ENCODE results near the gene GPR21. TPM values are rescaled to one million over a fixed set of nuclear protein-coding genes. Genes with fewer than 3 reads are reported as not detected.

Gene GPR21
- total and polyA plus RNA-seq, 2 donors (not counting 1 experiment from before 2014, with no cell fraction given), result 0.66 to 1.2 TPM

DNA sequence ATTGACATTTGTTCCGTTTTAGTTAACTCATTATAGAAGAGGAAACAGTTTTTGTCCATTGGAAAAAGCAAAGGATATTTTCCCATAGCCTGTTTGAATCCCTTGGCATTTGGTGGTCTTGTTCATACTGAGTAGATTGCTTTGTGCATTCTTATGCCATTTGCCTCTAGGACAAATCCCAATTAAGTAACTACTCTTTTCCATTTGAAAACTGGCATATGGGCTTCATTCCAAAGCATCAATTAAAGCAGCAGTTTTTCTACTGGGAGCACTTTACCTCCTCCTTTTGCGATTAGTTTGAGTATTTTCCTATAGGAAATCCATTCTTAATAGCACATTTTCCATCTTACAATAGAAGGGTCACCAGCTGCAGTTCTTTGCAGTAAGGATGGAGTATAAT is 31.2 kb downstream of the GPR21 start:
- Histone ChIP-seq H3K27me3 (ENCODE audit: control insufficient read depth, insufficient read depth, low read length) (no peaks in the 10 kb centered on the region), H3K4me1 (ENCODE audit: control insufficient read depth, extremely low read depth, insufficient read depth, low read length) (peaks cover 11% of the 10 kb centered on the region), H3K4me3 (replicated peaks in 1 of 4; ENCODE audit: control extremely low read depth in 1 of 4, insufficient read depth in 1 of 4, low read depth in 3 of 4, low read length in 4 of 4) (no peak overlapping the region), H3K27ac (ENCODE audit: insufficient read depth, low read length) (no peak overlapping the region), H3K9me3 (ENCODE audit: control insufficient read depth, insufficient read depth, low read depth, low read length) (no peaks in the 10 kb centered on the region), H3K79me2 (ENCODE audit: control insufficient read depth, insufficient read depth, low read length) (no peaks in the 10 kb centered on the region), H2AFZ (ENCODE audit: low read length) (no peak overlapping the region), H3K36me3 (ENCODE audit: control insufficient read depth, insufficient read depth, low read length) (peaks cover 4% of the 10 kb centered on the region), H3K9ac (ENCODE audit: insufficient read depth, low read length) (no peak overlapping the region), H3K4me2 (ENCODE audit: extremely low read depth, insufficient read depth, low read length) (no peak overlapping the region), H4K20me1 (ENCODE audit: control insufficient read depth, extremely low read depth, insufficient read depth, low read length) (no peaks in the 10 kb centered on the region)
- no peak for DNase-seq (ENCODE audit: low read depth in 2 of 2)
- TF ChIP-seq CTCF (conservative IDR thresholded peaks at IDR 0.05 in 1 of 2, IDR thresholded peaks at IDR 0.05 in 1 of 2; ENCODE audit: low read depth in 1 of 2, low read length in 2 of 2) (no peak), EZH2 (IDR thresholded peaks at IDR 0.05; ENCODE audit: low read length, missing control alignments) (no peak)

GRCh38 chr9:123065196-123065595 is 31.7 kb downstream of the GPR21 start:
- H2AFZ ChIP-seq (ENCODE audit: low read length), result no peak overlapping the region
- DNase-seq (ENCODE audit: low read depth in 2 of 2), result peak in 1 of 2 donors; percentile 65
- H3K36me3 ChIP-seq (ENCODE audit: control insufficient read depth, insufficient read depth, low read length), result peaks cover 4% of the 10 kb centered on the region
- no peaks in the 10 kb centered on the region for H3K79me2 ChIP-seq (ENCODE audit: control insufficient read depth, insufficient read depth, low read length)
- no peak overlapping the region for H3K4me2 ChIP-seq (ENCODE audit: extremely low read depth, insufficient read depth, low read length)
- no peaks in the 10 kb centered on the region for H4K20me1 ChIP-seq (ENCODE audit: control insufficient read depth, extremely low read depth, insufficient read depth, low read length)
- no peaks in the 10 kb centered on the region for H3K27me3 ChIP-seq (ENCODE audit: control insufficient read depth, insufficient read depth, low read length)
- H3K4me3 ChIP-seq (replicated peaks in 1 of 4; ENCODE audit: control extremely low read depth in 1 of 4, insufficient read depth in 1 of 4, low read depth in 3 of 4, low read length in 4 of 4), result no peak overlapping the region
- H3K4me1 ChIP-seq (ENCODE audit: control insufficient read depth, extremely low read depth, insufficient read depth, low read length), result peaks cover 13% of the 10 kb centered on the region
- no peak overlapping the region for H3K9ac ChIP-seq (ENCODE audit: insufficient read depth, low read length)
- H3K27ac ChIP-seq (ENCODE audit: insufficient read depth, low read length), result no peak overlapping the region
- TF ChIP-seq EZH2 (IDR thresholded peaks at IDR 0.05; ENCODE audit: low read length, missing control alignments) (no peak), CTCF (conservative IDR thresholded peaks at IDR 0.05 in 1 of 2, IDR thresholded peaks at IDR 0.05 in 1 of 2; ENCODE audit: low read depth in 1 of 2, low read length in 2 of 2) (no peak)
- H3K9me3 ChIP-seq (ENCODE audit: control insufficient read depth, insufficient read depth, low read depth, low read length), result no peaks in the 10 kb centered on the region

GRCh38 chr9:123067136-123067535 is 33.7 kb downstream of the GPR21 start:
- Histone ChIP-seq H3K9me3 (ENCODE audit: control insufficient read depth, insufficient read depth, low read depth, low read length) (no peaks in the 10 kb centered on the region), H3K4me1 (ENCODE audit: control insufficient read depth, extremely low read depth, insufficient read depth, low read length) (peaks cover 9% of the 10 kb centered on the region), H3K27ac (ENCODE audit: insufficient read depth, low read length) (no peak overlapping the region)

More at GRCh38 chr9:123067136-123067535, 33.7 kb downstream of the GPR21 start:
- H3K9ac ChIP-seq (ENCODE audit: insufficient read depth, low read length), result no peak overlapping the region
- no peak overlapping the region for H3K4me2 ChIP-seq (ENCODE audit: extremely low read depth, insufficient read depth, low read length)
- H4K20me1 ChIP-seq (ENCODE audit: control insufficient read depth, extremely low read depth, insufficient read depth, low read length), result no peaks in the 10 kb centered on the region
- TF ChIP-seq EZH2 (IDR thresholded peaks at IDR 0.05; ENCODE audit: low read length, missing control alignments), result no peak
- peaks cover 4% of the 10 kb centered on the region for H3K36me3 ChIP-seq (ENCODE audit: control insufficient read depth, insufficient read depth, low read length)
- DNase-seq (ENCODE audit: low read depth in 2 of 2), result no peak
- no peak overlapping the region for H2AFZ ChIP-seq (ENCODE audit: low read length)
- H3K27me3 ChIP-seq (ENCODE audit: control insufficient read depth, insufficient read depth, low read length), result no peaks in the 10 kb centered on the region
- no peaks in the 10 kb centered on the region for H3K79me2 ChIP-seq (ENCODE audit: control insufficient read depth, insufficient read depth, low read length)
- H3K4me3 ChIP-seq (replicated peaks in 1 of 4; ENCODE audit: control extremely low read depth in 1 of 4, insufficient read depth in 1 of 4, low read depth in 3 of 4, low read length in 4 of 4), result no peak overlapping the region

Data from fibroblast of lung (primary cell).